Left lung (tissue), 10 donors: ENCODE data around the gene OTOP2. TPM values are rescaled to one million over a fixed set of nuclear protein-coding genes. Genes with fewer than 3 reads are reported as not detected.

ENCODE experiments used
- ATAC-seq: fragments of 200-7000 bp; cut with Tn5 transposase; one replicate; pipeline ENCODE4 v1.9.1; 2020; ENCODE audit warnings: moderate library complexity
- DNase-seq, 4 donors: peaks; one replicate each; pipeline ENCODE4 v3.0.0-alpha.2; 2013 to 2020
- H3K27ac ChIP-seq, 2 donors: fragments of 200-600 bp; sonication (generic) in 1 of 2; one replicate each; pipeline versions ENCODE4 v1.5.0 to v1.8.0; 2020 to 2021
- H3K27me3 ChIP-seq, 2 donors: fragments of 200-600 bp; sonication (generic) in 1 of 2; one replicate each; pipeline versions ENCODE4 v1.5.0 to v1.8.0; 2020 to 2021
- H3K36me3 ChIP-seq, 2 donors: fragments of 200-600 bp; sonication (generic) in 1 of 2; one replicate each; pipeline versions ENCODE4 v1.5.0 to v1.8.0; 2020 to 2021
- H3K4me1 ChIP-seq, 2 donors: fragments of 200-600 bp; one replicate each; pipeline ENCODE4 v1.8.0; 2021
- H3K4me3 ChIP-seq, 2 donors: fragments of 200-600 bp; sonication (generic) in 1 of 2; one replicate each; pipeline versions ENCODE4 v1.5.0 to v1.8.0; 2020 to 2021; ENCODE audit warnings: mild to moderate bottlenecking in 1 of 2
- H3K9me3 ChIP-seq, 2 donors: fragments of 200-600 bp; sonication (generic) in 1 of 2; one replicate each; pipeline versions ENCODE4 v1.5.0 to v1.8.0; 2020 to 2021
- CTCF ChIP-seq, 2 donors: fragments of 200-600 bp; sonication (generic) in 1 of 2; IDR thresholded peaks; one replicate each; pipeline versions ENCODE4 v1.5.0 to v1.8.0; 2021; ENCODE audit warnings: antibody characterized with exemption in 2 of 2
- intact Hi-C, 2 donors: fragments of 100-400 bp; cut with DNase I; formaldehyde crosslinking; loops; one replicate each; pipeline versions ENCODE4 v1.11.2 to v1.14.2; 2022
- polyA plus RNA-seq, 6 donors: library from polyadenylated mRNA; unstranded; fragments of 120-200 nt; gene quantifications; one replicate each; pipeline ENCODE4 v1.2.1, GENCODE V29; 2013; ENCODE audit not compliant: insufficient read length in 6 of 6
- total RNA-seq, 2 donors: library from RNA; stranded (reverse); fragmentation: NEBNext Ultra II Directional; extraction: Animal tissue kit (Norgen Biotek cat#: 25700); gene quantifications; one replicate each; pipeline ENCODE4 v1.2.1, GENCODE V29; 2021
- donor health status: DM: no; HTN: yes; CAD: no.
- donor health status: DM: no; HTN: no; CAD: no.

Gene OTOP2
- total and polyA plus RNA-seq, 8 donors, result not detected

- Histone ChIP-seq H3K4me3 (peak overlapping the region in 1 of 2 donors; percentile 69), H3K27ac (peak overlapping the region; percentile 19 to 58), H3K9me3 (no peaks in the 10 kb centered on the region), H3K4me1 (peaks cover 0 to 17% of the 10 kb centered on the region in 2 donors), H3K36me3 (no peaks in the 10 kb centered on the region), H3K27me3 (peaks cover 7 to 53% of the 10 kb centered on the region in 2 donors)
- DNase-seq (no peak), ATAC-seq (no peak)
- intact Hi-C loops, result no loop called here
- no peak for TF ChIP-seq CTCF (IDR thresholded peaks at IDR 0.05)
These were observed 46.3 kb downstream of the OTOP2 start for GRCh38 chr17:74970395-74970794.

- no peak for TF ChIP-seq CTCF (IDR thresholded peaks at IDR 0.05)
- Histone ChIP-seq H3K9me3 (no peaks in the 10 kb centered on the region), H3K4me1 (peaks cover 0 to 17% of the 10 kb centered on the region in 2 donors), H3K36me3 (no peaks in the 10 kb centered on the region), H3K27me3 (peaks cover 7 to 55% of the 10 kb centered on the region in 2 donors), H3K4me3 (peak overlapping the region; percentile 41 to 69), H3K27ac (peak overlapping the region; percentile 46 to 58)
- intact Hi-C loops, result no loop called here
- DNase-seq, result peak in 1 of 4 donors; percentile 33
- no peak for ATAC-seq
These were observed 47.2 kb downstream of the OTOP2 start for GRCh38 chr17:74971069-74971841.

- Histone ChIP-seq H3K27me3 (peaks cover 7 to 55% of the 10 kb centered on the region in 2 donors), H3K4me1 (peaks cover 0 to 17% of the 10 kb centered on the region in 2 donors), H3K9me3 (no peaks in the 10 kb centered on the region), H3K36me3 (no peaks in the 10 kb centered on the region), H3K27ac (peak overlapping the region; percentile 46 to 58), H3K4me3 (peak overlapping the region; percentile 41 to 69)
- intact Hi-C loops, result no loop called here
- no peak for TF ChIP-seq CTCF (IDR thresholded peaks at IDR 0.05)
- no peak for ATAC-seq
- DNase-seq, result no peak
These were observed 47.7 kb downstream of the OTOP2 start for GRCh38 chr17:74971842-74972106.

- peak in 2 of 4 donors; percentile 57 to 92 for DNase-seq
- Histone ChIP-seq H3K36me3 (no peaks in the 10 kb centered on the region), H3K27me3 (peaks cover 7 to 55% of the 10 kb centered on the region in 2 donors), H3K4me1 (peaks cover 0 to 17% of the 10 kb centered on the region in 2 donors), H3K27ac (peak within 1 kb of the TSS; percentile 46 to 58), H3K9me3 (no peaks in the 10 kb centered on the region), H3K4me3 (peak within 1 kb of the TSS; percentile 41 to 69)
- TF ChIP-seq CTCF (IDR thresholded peaks at IDR 0.05), result no peak
- intact Hi-C loops, result no loop called here
- peak; percentile 93 for ATAC-seq
These were observed 48.3 kb downstream of the OTOP2 start, which contains the start of gene HID1 for GRCh38 chr17:74972107-74972972. Gene HID1, minus strand, starts transcription at chr17:74972759. Its CDS starts 103 bp downstream, at chr17:74972656.

GRCh38 chr17:74972973-74973328 is 48.9 kb downstream of the OTOP2 start:
- H3K27ac ChIP-seq, result no peak overlapping the region
- peak; percentile 4 for ATAC-seq

More at GRCh38 chr17:74972973-74973328, 48.9 kb downstream of the OTOP2 start:
- Histone ChIP-seq H3K27me3 (peaks cover 7 to 55% of the 10 kb centered on the region in 2 donors), H3K4me1 (peaks cover 0 to 17% of the 10 kb centered on the region in 2 donors), H3K36me3 (no peaks in the 10 kb centered on the region), H3K9me3 (no peaks in the 10 kb centered on the region), H3K4me3 (peak overlapping the region; percentile 41 to 69)
- intact Hi-C loops, result no loop called here
- DNase-seq, result no peak
- TF ChIP-seq CTCF (IDR thresholded peaks at IDR 0.05), result no peak
